Immature natural killer cell (primary cell): Measurements from ENCODE around the gene CEP170B. TPM values are rescaled to one million over a fixed set of nuclear protein-coding genes. Genes with fewer than 3 reads are reported as not detected.
"Not testable (repeated sequence)": the region's sequence is repeated elsewhere in the genome, so short reads cannot be mapped to it uniquely, and the experiment has no call there.

Experiments
- DNase-seq, 3 donors: peaks; one replicate each; pipeline ENCODE4 v3.0.0; 2022; ENCODE audit warnings: mixed read lengths in 1 of 3
- H3K27ac Mint-ChIP-seq, 6 donors: one replicate each; pipeline ENCODE4 v1.8.0; 2020; ENCODE audit warnings: mixed read lengths in 6 of 6, mild to moderate bottlenecking in 5 of 6, inconsistent platforms in 4 of 6, moderate library complexity in 3 of 6
- H3K27me3 Mint-ChIP-seq, 3 donors: one replicate each; pipeline ENCODE4 v1.8.0; 2020 to 2021; ENCODE audit warnings: low read depth in 3 of 3, mild to moderate bottlenecking in 3 of 3, mixed read lengths in 3 of 3, moderate library complexity in 3 of 3, inconsistent platforms in 1 of 3
- H3K36me3 Mint-ChIP-seq, 3 donors: one replicate each; pipeline ENCODE4 v1.8.0; 2020; ENCODE audit warnings: mixed read lengths in 3 of 3, inconsistent platforms in 2 of 3, mild to moderate bottlenecking in 2 of 3
- H3K4me1 Mint-ChIP-seq, 2 donors: one replicate each; pipeline ENCODE4 v1.8.0; 2020; ENCODE audit warnings: inconsistent platforms in 2 of 2, mild to moderate bottlenecking in 2 of 2, mixed read lengths in 2 of 2, moderate library complexity in 1 of 2
- H3K4me3 Mint-ChIP-seq, 5 donors: one replicate each; pipeline ENCODE4 v1.8.0; 2020; ENCODE audit warnings: mild to moderate bottlenecking in 5 of 5, mixed read lengths in 5 of 5, inconsistent platforms in 3 of 5, moderate library complexity in 3 of 5
- H3K9me3 Mint-ChIP-seq, 6 donors: one replicate each; pipeline ENCODE4 v1.8.0; 2020; ENCODE audit warnings: mild to moderate bottlenecking in 6 of 6, mixed read lengths in 6 of 6, inconsistent platforms in 4 of 6, moderate library complexity in 3 of 6
- polyA plus RNA-seq, 3 donors: library from polyadenylated mRNA; unstranded; fragments of 300-500 nt; fragmentation: Illumina TruSeq; gene quantifications; one replicate each; pipeline ENCODE4 v1.2.3, GENCODE V29; 2021

The CEP170B gene
- polyA plus RNA-seq, 3 donors from 2014 or later, result not detected

DNA sequence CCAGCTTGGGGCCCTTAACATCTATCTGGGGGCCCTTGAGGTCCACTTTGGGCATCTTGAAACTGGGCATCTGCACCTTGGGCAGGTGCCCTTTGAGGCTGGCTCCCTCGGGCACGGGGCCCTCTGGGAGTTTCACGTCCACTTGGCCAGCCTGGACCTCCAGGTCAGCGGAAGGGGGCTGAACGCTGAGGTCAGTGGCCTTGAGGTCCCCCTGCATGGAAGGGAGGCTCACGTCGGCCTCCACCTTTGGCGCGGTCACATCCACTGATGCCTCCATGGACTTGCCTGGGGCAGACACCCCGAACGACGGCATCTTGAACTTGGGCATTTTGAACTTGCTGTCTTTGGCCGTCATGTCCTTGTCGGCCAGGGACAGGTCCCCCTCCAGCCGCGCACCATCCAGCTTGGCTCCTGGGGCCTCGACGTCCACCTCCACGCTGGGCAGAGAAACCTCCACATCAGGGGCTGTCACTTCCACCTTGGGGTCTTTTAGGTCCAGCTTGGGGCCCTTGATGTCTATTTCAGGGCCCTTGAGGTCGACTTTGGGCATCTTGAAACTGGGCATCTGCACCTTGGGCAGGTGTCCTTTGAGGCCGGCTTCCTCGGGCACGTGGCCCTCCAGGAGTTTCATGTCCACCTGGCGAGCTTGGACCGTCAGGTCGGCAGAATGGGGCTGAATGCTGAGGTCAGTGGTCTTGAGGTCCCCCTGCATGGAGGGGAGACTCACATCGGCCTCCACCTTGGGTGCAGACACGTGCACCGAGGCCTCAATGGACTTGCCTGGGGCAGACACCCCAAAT, 78.3 kb downstream of the CEP170B start:
- H3K9me3 Mint-ChIP-seq, H3K27ac Mint-ChIP-seq, H3K27me3 Mint-ChIP-seq, H3K36me3 Mint-ChIP-seq, H3K4me1 Mint-ChIP-seq, H3K4me3 Mint-ChIP-seq, DNase-seq: not testable (repeated sequence)

DNA sequence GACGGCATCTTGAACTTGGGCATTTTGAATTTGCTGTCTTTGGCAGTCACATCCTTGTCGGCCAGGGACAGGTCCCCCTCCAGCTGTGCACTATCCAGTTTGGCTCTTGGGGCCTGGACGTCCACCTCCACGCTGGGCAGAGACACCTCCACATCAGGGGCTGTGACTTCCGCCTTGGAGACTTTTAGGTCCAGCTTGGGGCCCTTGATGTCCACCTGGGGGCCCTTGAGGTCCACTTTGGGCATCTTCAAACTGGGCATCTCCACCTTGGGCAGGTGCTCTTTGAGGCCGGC, 78.9 kb downstream of the CEP170B start:
- H3K36me3 Mint-ChIP-seq, H3K4me1 Mint-ChIP-seq, H3K4me3 Mint-ChIP-seq, H3K27me3 Mint-ChIP-seq, H3K9me3 Mint-ChIP-seq, H3K27ac Mint-ChIP-seq, DNase-seq: not testable (repeated sequence)

DNA sequence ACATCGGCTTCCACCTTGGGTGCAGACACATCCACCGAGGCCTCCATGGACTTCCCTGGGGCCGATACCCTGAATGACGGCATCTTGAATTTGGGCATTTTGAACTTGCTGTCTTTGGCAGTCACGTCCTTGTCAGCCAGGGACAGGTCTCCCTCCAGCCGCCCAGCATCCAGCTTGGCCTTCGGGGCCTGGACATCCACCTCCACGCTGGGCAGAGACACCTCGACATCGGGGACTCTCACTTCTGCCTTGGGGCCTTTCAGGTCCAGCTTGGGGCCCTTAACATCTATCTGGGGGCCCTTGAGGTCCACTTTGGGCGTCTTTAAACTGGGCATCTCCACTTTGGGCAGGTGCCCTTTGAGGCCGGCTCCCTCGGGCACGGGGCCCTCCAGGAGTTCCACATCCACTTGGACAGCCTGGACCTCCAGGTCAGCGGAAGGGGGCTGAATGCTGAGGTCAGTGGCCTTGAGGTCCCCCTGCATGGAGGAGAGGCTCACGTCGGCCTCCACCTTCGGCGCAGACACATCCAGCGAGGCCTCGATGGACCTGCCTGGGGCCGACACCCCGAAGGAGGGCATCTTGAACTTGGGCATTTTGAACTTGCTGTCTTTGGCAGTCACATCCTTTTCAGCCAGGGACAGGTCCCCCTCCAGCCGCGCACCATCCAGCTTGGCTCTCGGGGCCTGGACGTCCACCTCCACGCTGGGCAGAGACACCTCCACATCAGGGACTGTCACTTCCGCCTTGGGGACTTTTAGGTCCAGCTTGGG, 79.6 kb downstream of the CEP170B start:
- not testable (repeated sequence) for H3K27me3 Mint-ChIP-seq, H3K4me3 Mint-ChIP-seq, H3K36me3 Mint-ChIP-seq, H3K4me1 Mint-ChIP-seq, H3K9me3 Mint-ChIP-seq, H3K27ac Mint-ChIP-seq, DNase-seq

DNA sequence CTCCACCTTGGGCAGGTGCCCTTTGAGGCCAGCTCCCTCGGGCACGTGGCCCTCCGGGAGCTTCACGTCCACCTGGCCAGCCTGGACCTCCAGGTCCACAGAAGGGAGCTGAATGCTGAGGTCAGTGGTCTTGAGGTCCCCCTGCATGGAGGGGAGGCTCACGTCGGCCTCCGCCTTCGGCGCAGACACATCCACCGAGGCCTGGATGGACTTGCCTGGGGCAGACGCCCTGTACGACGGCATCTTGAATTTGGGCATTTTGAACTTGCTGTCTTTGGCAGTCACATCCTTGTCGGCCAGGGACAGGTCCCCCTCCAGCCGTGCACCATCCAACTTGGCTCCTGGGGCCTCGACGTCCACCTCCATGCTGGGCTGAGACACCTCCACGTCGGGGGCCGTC, 80.2 kb downstream of the CEP170B start:
- not testable (repeated sequence) for H3K27me3 Mint-ChIP-seq, H3K9me3 Mint-ChIP-seq, H3K27ac Mint-ChIP-seq, H3K4me1 Mint-ChIP-seq, H3K36me3 Mint-ChIP-seq, H3K4me3 Mint-ChIP-seq, DNase-seq

Other genes with a start within 250 kb of the CEP170B start
- gene INF2, start 175.7 kb upstream of the CEP170B start, polyA plus RNA-seq, result 1 to 10 TPM in 2 of 3 donors, not detected in 1; 1.5 to 2.5 TPM
- 1 to 10 TPM in 2 of 3 donors, under 1 TPM in 1; 0.43 to 2.4 (median 1.2) TPM for gene ADSS1, start 141.0 kb upstream of the CEP170B start, polyA plus RNA-seq
- 100 to 1,000 TPM; 155 to 321 (median 203) TPM for gene SIVA1, start 112.1 kb upstream of the CEP170B start, polyA plus RNA-seq
- 10 to 100 TPM; 14.8 to 23.3 (median 21.3) TPM for gene AKT1, start 69.5 kb upstream of the CEP170B start, polyA plus RNA-seq
- 1 to 10 TPM in 2 of 3 donors, under 1 TPM in 1; 0.25 to 2.4 (median 2.0) TPM for gene ZBTB42, start 64.2 kb upstream of the CEP170B start, polyA plus RNA-seq
- gene PLD4, start 59.6 kb downstream of the CEP170B start, polyA plus RNA-seq, result 10 to 100 TPM in 2 of 3 donors, 1 to 10 TPM in 1; 2.3 to 49.3 (median 19.7) TPM
- not detected for gene AHNAK2, start 113.1 kb downstream of the CEP170B start, polyA plus RNA-seq
- under 1 TPM in 2 of 3 donors, not detected in 1; 0.37 to 0.57 TPM for gene CLBA1, start 120.5 kb downstream of the CEP170B start, polyA plus RNA-seq
- 10 to 100 TPM; 14.5 to 18.3 (median 14.6) TPM for gene CDCA4, start 155.8 kb downstream of the CEP170B start, polyA plus RNA-seq
- 10 to 100 TPM in 1 of 3 donors, 1 to 10 TPM in 2; 5.8 to 25.6 (median 8.4) TPM for gene GPR132, start 200.2 kb downstream of the CEP170B start, polyA plus RNA-seq